Kidney (tissue), 14 donors: Measurements from ENCODE around the gene ACTL7A. TPM values are rescaled to one million over a fixed set of nuclear protein-coding genes. Genes with fewer than 3 reads are reported as not detected.

ENCODE experiments used
- DNase-seq, 5 donors: peaks; one replicate each; pipeline ENCODE4 v3.0.0-alpha.2; 2013 to 2020
- FAIRE-seq: peaks from 2 replicates; lab custom pipeline; 2012; peaks lifted over from hg19 to GRCh38; lab: Jason Lieb, UNC
- H3K27ac ChIP-seq, 2 donors: one replicate each; pipeline ENCODE4 v1.7.0; 2013; ENCODE audit warnings: low read depth in 2 of 2, low read length in 2 of 2, inconsistent platforms in 1 of 2
- H3K27me3 ChIP-seq: one replicate; pipeline ENCODE4 v1.7.1; 2013; ENCODE audit warnings: low read length, inconsistent platforms; ENCODE audit not compliant: control insufficient read depth, insufficient read depth
- H3K36me3 ChIP-seq, 3 donors: one replicate each; pipeline versions ENCODE4 v1.7.0 to v1.7.1; 2013; ENCODE audit warnings: low read length in 3 of 3, control low read depth in 1 of 3, inconsistent platforms in 1 of 3; ENCODE audit not compliant: insufficient read depth in 3 of 3, control insufficient read depth in 2 of 3
- H3K4me1 ChIP-seq, 3 donors: one replicate each; pipeline versions ENCODE4 v1.7.0 to v1.7.1; 2013; ENCODE audit warnings: low read length in 3 of 3, inconsistent platforms in 1 of 3, low read depth in 1 of 3; ENCODE audit not compliant: control insufficient read depth in 2 of 3, insufficient read depth in 2 of 3
- H3K4me3 ChIP-seq, 3 donors: one replicate each; pipeline versions ENCODE4 v1.7.0 to v1.8.1; 2013; ENCODE audit warnings: low read length in 3 of 3, control low read depth in 1 of 3, inconsistent platforms in 1 of 3
- H3K9ac ChIP-seq, 3 donors: one replicate each; pipeline versions ENCODE4 v1.7.0 to v1.7.1; 2013; ENCODE audit warnings: low read length in 3 of 3, control low read depth in 1 of 3, inconsistent platforms in 1 of 3
- H3K9me3 ChIP-seq, 3 donors: one replicate each; pipeline versions ENCODE4 v1.7.0 to v1.7.1; 2013; ENCODE audit warnings: low read length in 3 of 3, control low read depth in 1 of 3, inconsistent platforms in 1 of 3; ENCODE audit not compliant: control insufficient read depth in 2 of 3, insufficient read depth in 1 of 3
- intact Hi-C: fragments of 100-400 bp; cut with DNase I; formaldehyde crosslinking; loops from one replicate; pipeline ENCODE4 v1.11.1; 2022
- polyA plus RNA-seq: library from polyadenylated mRNA; stranded (reverse); fragments of 350-450 nt; fragmentation: Illumina TruSeq; extraction: RNeasy Lipid Tissue Mini Kit (QIAGEN cat#74804); gene quantifications from one replicate; pipeline ENCODE4 v1.2.3, GENCODE V29; 2014; ENCODE audit warnings: low read depth, low replicate concordance; ENCODE audit not compliant: insufficient read depth
- total RNA-seq: library from RNA; stranded (reverse); fragmentation: NEBNext Ultra II Directional; extraction: Animal tissue kit (Norgen Biotek cat#: 25700); gene quantifications from one replicate; pipeline ENCODE4 v1.2.1, GENCODE V29; 2021
- TF ChIP-seq, protein P1 (sequence below): IDR thresholded peaks from 3 replicates; pipeline ENCODE4 v1.5.1; 2012; ENCODE audit warnings: mild to moderate bottlenecking, moderate library complexity, borderline replicate concordance; ENCODE audit not compliant: insufficient read depth; ENCODE audit errors: extremely low read depth
- donor health status: control.
- donor health status: control.
- donor health status: control.
- donor health status: control.
- donor health status: control.
- donor health status: DM: yes; HTN: yes; CAD: no.
- donor health status: Normal renal cell carcinoma (clear cell type).

The ACTL7A gene
- total and polyA plus RNA-seq, 2 donors from 2014 or later = not detected

GRCh38 chr9:108869092-108869725, 7.1 kb downstream of the ACTL7A start:
- Histone ChIP-seq H3K27me3 (no peaks in the 10 kb centered on the region), H3K9ac (no peak overlapping the region), H3K9me3 (no peaks in the 10 kb centered on the region), H3K4me1 (no peaks in the 10 kb centered on the region), H3K36me3 (peaks cover 2 to 25% (median 10%) of the 10 kb centered on the region in 3 donors), H3K4me3 (no peak overlapping the region), H3K27ac (no peak overlapping the region)
- intact Hi-C loops = no loop called here
- peak in 1 of 5 donors; percentile 9 for DNase-seq
- TF ChIP-seq, protein P1, sequence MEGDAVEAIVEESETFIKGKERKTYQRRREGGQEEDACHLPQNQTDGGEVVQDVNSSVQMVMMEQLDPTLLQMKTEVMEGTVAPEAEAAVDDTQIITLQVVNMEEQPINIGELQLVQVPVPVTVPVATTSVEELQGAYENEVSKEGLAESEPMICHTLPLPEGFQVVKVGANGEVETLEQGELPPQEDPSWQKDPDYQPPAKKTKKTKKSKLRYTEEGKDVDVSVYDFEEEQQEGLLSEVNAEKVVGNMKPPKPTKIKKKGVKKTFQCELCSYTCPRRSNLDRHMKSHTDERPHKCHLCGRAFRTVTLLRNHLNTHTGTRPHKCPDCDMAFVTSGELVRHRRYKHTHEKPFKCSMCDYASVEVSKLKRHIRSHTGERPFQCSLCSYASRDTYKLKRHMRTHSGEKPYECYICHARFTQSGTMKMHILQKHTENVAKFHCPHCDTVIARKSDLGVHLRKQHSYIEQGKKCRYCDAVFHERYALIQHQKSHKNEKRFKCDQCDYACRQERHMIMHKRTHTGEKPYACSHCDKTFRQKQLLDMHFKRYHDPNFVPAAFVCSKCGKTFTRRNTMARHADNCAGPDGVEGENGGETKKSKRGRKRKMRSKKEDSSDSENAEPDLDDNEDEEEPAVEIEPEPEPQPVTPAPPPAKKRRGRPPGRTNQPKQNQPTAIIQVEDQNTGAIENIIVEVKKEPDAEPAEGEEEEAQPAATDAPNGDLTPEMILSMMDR = no peak
- FAIRE-seq = no peak

DNA sequence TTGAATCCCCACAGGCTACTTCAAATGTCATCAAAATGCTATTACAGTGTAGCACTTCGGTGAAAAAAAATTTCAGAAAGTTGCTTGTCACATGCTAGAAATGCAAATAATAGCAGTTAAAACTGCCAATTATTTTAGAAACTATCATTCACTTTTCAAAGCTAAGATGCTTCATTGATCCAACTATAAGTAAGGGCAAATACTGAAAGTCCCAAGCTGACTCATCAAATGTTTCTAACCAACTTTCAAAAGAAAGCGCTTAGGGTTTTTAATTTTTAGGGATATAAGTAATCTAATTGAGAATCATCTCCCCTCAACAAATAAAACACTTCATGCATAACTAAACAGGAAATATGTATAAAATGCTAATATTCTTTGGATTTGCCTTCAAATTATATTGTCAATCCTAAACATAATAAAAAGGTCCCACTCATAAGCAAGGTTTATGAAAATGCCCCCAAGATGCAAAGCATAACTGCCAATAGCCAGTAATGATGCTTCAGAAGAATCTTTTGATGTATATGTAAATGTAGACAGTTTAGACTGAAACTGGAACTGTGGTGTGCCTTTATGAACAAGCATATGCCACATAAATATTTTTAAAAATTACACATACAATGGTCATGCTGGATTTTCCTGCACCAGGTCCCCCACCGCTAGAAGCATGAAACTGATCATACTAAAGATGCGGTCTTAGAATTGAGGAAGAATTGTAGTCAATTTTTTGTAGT, 12.2 kb downstream of the ACTL7A start:
- intact Hi-C loops = no loop called here
- H3K36me3 ChIP-seq = peaks cover 5 to 50% (median 28%) of the 10 kb centered on the region in 3 donors
- H3K4me3 ChIP-seq = no peak overlapping the region
- H3K4me1 ChIP-seq = no peaks in the 10 kb centered on the region
- FAIRE-seq = no peak
- H3K9ac ChIP-seq = no peak overlapping the region
- no peaks in the 10 kb centered on the region for H3K27me3 ChIP-seq
- DNase-seq = no peak
- TF ChIP-seq, protein P1 = no peak
- no peak overlapping the region for H3K27ac ChIP-seq
- H3K9me3 ChIP-seq = no peaks in the 10 kb centered on the region

GRCh38 chr9:108876425-108876824, 14.4 kb downstream of the ACTL7A start:
- intact Hi-C loops = no loop called here
- Histone ChIP-seq H3K4me3 (no peak overlapping the region), H3K4me1 (no peaks in the 10 kb centered on the region), H3K9ac (no peak overlapping the region), H3K36me3 (peaks cover 6 to 53% (median 37%) of the 10 kb centered on the region in 3 donors), H3K27ac (no peak overlapping the region), H3K27me3 (no peaks in the 10 kb centered on the region), H3K9me3 (no peaks in the 10 kb centered on the region)
- FAIRE-seq = no peak
- TF ChIP-seq, protein P1 = no peak
- DNase-seq = no peak
